Measurements from ENCODE around the gene ENC1.

- no peak for TF ChIP-seq EZH2phosphoT487 (IDR thresholded peaks at IDR 0.05; ENCODE audit: insufficient read depth, low read depth)
- no peak for TF ChIP-seq EZH2 (IDR thresholded peaks at IDR 0.05; ENCODE audit: insufficient read depth, poor library complexity, severe bottlenecking)
Observed at GRCh38 chr5:74655206-74655605, 14.7 kb upstream of the ENC1 start.
